GM23338 (cell line): Measurements from ENCODE around the gene XG. TPM values are rescaled to one million over a fixed set of nuclear protein-coding genes. Genes with fewer than 3 reads are reported as not detected.
A peak's percentile ranks its signal among the peaks of the same experiment; 100 is the strongest.

Experiments used
- ATAC-seq: fragments of 200-7000 bp; cut with Tn5 transposase; 3 replicates; pipeline ENCODE4 v1.9.1; 2020
- DNase-seq: peaks from one replicate; pipeline ENCODE4 v3.0.0-alpha.2; 2015; ENCODE audit warnings: low spot score
- H2AFZ ChIP-seq: fragments of 200-600 bp; sonication (generic); 2 replicates; pipeline ENCODE4 v1.8.0; 2016; ENCODE audit warnings: antibody characterized with exemption, mild to moderate bottlenecking, moderate library complexity
- H3F3A ChIP-seq: fragments of 200-600 bp; sonication (generic); replicated peaks from 2 replicates; pipeline ENCODE4 v1.8.0; 2017; ENCODE audit warnings: antibody characterized with exemption, mixed run types, low read depth
- H3K27ac ChIP-seq: fragments of 200-600 bp; sonication (generic); 2 replicates; pipeline ENCODE4 v1.6.1; 2016; ENCODE audit warnings: low read depth
- H3K27me3 ChIP-seq: fragments of 200-600 bp; sonication (generic); 2 replicates; pipeline ENCODE4 v1.8.0; 2016; ENCODE audit warnings: mild to moderate bottlenecking, mixed run types, moderate library complexity; ENCODE audit not compliant: insufficient read depth
- H3K36me3 ChIP-seq: fragments of 200-600 bp; sonication (generic); 2 replicates; pipeline ENCODE4 v1.8.0; 2016; ENCODE audit warnings: mild to moderate bottlenecking; ENCODE audit not compliant: insufficient read depth
- H3K4me1 ChIP-seq: fragments of 200-600 bp; sonication (generic); 2 replicates; pipeline ENCODE4 v1.8.0; 2016; ENCODE audit warnings: mild to moderate bottlenecking, moderate library complexity; ENCODE audit not compliant: insufficient read depth
- H3K4me2 ChIP-seq: fragments of 200-600 bp; sonication (generic); 2 replicates; pipeline ENCODE4 v1.7.1; 2017; ENCODE audit warnings: mixed run types
- H3K4me3 ChIP-seq: fragments of 200-600 bp; sonication (generic); 2 replicates; pipeline ENCODE4 v1.6.1; 2016; ENCODE audit warnings: mixed run types
- H3K79me2 ChIP-seq: fragments of 200-600 bp; sonication (generic); replicated peaks from 2 replicates; pipeline ENCODE4 v1.8.0; 2017; ENCODE audit warnings: mild to moderate bottlenecking; ENCODE audit not compliant: insufficient read depth
- H3K9me2 ChIP-seq: fragments of 200-600 bp; sonication (generic); 2 replicates; pipeline ENCODE4 v1.8.0; 2017; ENCODE audit not compliant: insufficient read depth
- H4K20me1 ChIP-seq: fragments of 200-600 bp; sonication (generic); replicated peaks from 2 replicates; pipeline ENCODE4 v1.8.0; 2017; ENCODE audit warnings: mild to moderate bottlenecking; ENCODE audit not compliant: insufficient read depth
- H3K27ac Mint-ChIP-seq: 2 replicates; pipeline ENCODE4 v1.8.0; 2020; ENCODE audit warnings: inconsistent platforms, mild to moderate bottlenecking, moderate library complexity, mixed read lengths
- H3K27me3 Mint-ChIP-seq: 3 replicates; pipeline ENCODE4 v1.8.0; 2022; ENCODE audit warnings: low read depth, mild to moderate bottlenecking, moderate library complexity, mixed read lengths, inconsistent platforms; ENCODE audit not compliant: insufficient read depth, poor library complexity
- H3K36me3 Mint-ChIP-seq: 3 replicates; pipeline ENCODE4 v1.8.0; 2021; ENCODE audit warnings: low read depth, mild to moderate bottlenecking, inconsistent platforms, moderate library complexity, mixed read lengths
- H3K4me1 Mint-ChIP-seq: 3 replicates; pipeline ENCODE4 v1.8.0; 2020; ENCODE audit warnings: mild to moderate bottlenecking, inconsistent platforms, mixed read lengths
- H3K4me3 Mint-ChIP-seq: 3 replicates; pipeline ENCODE4 v1.8.0; 2021; ENCODE audit warnings: moderate library complexity, mild to moderate bottlenecking, inconsistent platforms, mixed read lengths
- H3K9me3 Mint-ChIP-seq: 3 replicates; pipeline ENCODE4 v1.8.0; 2020; ENCODE audit warnings: moderate library complexity, mild to moderate bottlenecking, inconsistent platforms, mixed read lengths
- CREB1 ChIP-seq: fragments of 250-450 bp; sonication (Bioruptor Pico); IDR thresholded peaks from 2 replicates; pipeline ENCODE4 v1.5.0; 2020; ENCODE audit warnings: low read depth, mild to moderate bottlenecking, moderate library complexity
- EZH2 ChIP-seq: fragments of 200-600 bp; sonication (generic); IDR thresholded peaks from one replicate; pipeline ENCODE4 v1.8.0; 2017; ENCODE audit warnings: antibody characterized with exemption, mild to moderate bottlenecking, low read depth; ENCODE audit not compliant: unreplicated experiment
- EZH2phosphoT487 ChIP-seq: fragments of 200-600 bp; sonication (generic); IDR thresholded peaks from one replicate; pipeline ENCODE4 v1.8.1; 2018; ENCODE audit warnings: antibody characterized with exemption; ENCODE audit not compliant: unreplicated experiment
- JUNB ChIP-seq: IDR thresholded peaks from one replicate; pipeline ENCODE4 v1.6.1; 2016; ENCODE audit warnings: antibody characterized with exemption; ENCODE audit not compliant: unreplicated experiment
- POLR2AphosphoS5 ChIP-seq: IDR thresholded peaks from 2 replicates; pipeline ENCODE4 v1.6.1; 2016; ENCODE audit warnings: antibody characterized with exemption, low read depth
- STAT1 ChIP-seq: IDR thresholded peaks from one replicate; pipeline ENCODE4 v1.6.1; 2016; ENCODE audit warnings: antibody characterized with exemption; ENCODE audit not compliant: unreplicated experiment
- ZNF114 ChIP-seq: fragments of 250-450 bp; sonication (Bioruptor Pico); IDR thresholded peaks from 2 replicates; pipeline ENCODE4 v1.5.0; 2020; ENCODE audit warnings: mild to moderate bottlenecking, moderate library complexity
- polyA plus RNA-seq: library from polyadenylated mRNA; unstranded; fragments of >200 nt; fragmentation: Nextera tagmentation; extraction: Ambion mirVana; gene quantifications from 2 replicates; pipeline ENCODE4 v1.2.1, GENCODE V29; 2016
- total RNA-seq: library from RNA; depleted of rRNA; stranded (reverse); fragments of >200 nt; shearing (Covaris generic); gene quantifications from 2 replicates; pipeline ENCODE4 v1.2.3, GENCODE V29; 2014
- TF ChIP-seq, protein P1 (sequence below): IDR thresholded peaks from one replicate; pipeline ENCODE4 v1.6.1; 2018; ENCODE audit warnings: antibody characterized with exemption; ENCODE audit not compliant: unreplicated experiment
- TF ChIP-seq, protein P2 (sequence below): IDR thresholded peaks from 2 replicates; pipeline ENCODE4 v1.6.1; 2016; ENCODE audit warnings: antibody characterized with exemption
- TF ChIP-seq, protein P3 (sequence below), 2 experiments: fragments of 200-600 bp in 1 of 2; sonication (generic) in 1 of 2; conservative IDR thresholded peaks; 2 replicates each; pipeline versions ENCODE4 v1.5.1 to v1.6.1; 2016 to 2017; ENCODE audit warnings: antibody characterized with exemption in 2 of 2, low read depth in 2 of 2, mild to moderate bottlenecking in 2 of 2, moderate library complexity in 1 of 2

The XG gene
- total and polyA plus RNA-seq, 2 experiments from 2014 or later: 0.28 to 0.60 TPM

DNA sequence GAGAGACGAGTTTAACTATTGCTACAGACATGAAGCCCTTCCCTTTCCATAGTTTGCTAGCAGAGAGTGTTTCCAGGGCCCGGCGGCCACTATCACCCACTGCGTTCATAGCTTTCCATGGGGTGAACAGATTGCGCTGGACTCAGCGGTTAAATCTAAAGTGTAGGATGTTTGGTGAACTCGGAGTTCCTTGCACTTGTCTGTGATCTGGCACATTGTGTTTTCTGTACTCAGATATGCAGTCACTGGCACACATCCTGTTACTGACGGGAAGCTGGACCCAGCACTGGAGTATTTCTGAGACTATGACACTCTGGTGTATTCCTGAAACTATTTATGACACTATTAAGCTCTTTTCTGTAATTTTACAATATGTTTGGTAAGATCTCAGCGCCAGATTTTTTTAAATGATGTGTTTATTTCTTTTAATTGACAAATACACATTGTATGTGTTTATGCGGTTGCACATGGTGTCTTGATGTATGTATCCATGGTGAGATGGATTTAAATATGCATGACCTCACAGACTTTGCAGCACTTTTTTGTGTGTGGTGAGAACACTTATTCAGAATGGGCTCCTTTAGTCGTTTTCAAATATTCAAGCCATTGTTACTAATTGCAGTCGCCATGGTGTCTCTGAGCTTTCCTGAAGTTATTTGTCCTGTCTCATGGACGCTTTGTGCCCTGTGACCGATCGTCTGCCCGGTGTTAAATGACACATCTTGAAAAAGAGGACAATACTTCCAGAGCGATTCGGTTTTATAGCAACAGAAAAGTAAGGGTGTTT, 46.6 kb upstream of the XG start (continued):
- TF ChIP-seq, protein P1, sequence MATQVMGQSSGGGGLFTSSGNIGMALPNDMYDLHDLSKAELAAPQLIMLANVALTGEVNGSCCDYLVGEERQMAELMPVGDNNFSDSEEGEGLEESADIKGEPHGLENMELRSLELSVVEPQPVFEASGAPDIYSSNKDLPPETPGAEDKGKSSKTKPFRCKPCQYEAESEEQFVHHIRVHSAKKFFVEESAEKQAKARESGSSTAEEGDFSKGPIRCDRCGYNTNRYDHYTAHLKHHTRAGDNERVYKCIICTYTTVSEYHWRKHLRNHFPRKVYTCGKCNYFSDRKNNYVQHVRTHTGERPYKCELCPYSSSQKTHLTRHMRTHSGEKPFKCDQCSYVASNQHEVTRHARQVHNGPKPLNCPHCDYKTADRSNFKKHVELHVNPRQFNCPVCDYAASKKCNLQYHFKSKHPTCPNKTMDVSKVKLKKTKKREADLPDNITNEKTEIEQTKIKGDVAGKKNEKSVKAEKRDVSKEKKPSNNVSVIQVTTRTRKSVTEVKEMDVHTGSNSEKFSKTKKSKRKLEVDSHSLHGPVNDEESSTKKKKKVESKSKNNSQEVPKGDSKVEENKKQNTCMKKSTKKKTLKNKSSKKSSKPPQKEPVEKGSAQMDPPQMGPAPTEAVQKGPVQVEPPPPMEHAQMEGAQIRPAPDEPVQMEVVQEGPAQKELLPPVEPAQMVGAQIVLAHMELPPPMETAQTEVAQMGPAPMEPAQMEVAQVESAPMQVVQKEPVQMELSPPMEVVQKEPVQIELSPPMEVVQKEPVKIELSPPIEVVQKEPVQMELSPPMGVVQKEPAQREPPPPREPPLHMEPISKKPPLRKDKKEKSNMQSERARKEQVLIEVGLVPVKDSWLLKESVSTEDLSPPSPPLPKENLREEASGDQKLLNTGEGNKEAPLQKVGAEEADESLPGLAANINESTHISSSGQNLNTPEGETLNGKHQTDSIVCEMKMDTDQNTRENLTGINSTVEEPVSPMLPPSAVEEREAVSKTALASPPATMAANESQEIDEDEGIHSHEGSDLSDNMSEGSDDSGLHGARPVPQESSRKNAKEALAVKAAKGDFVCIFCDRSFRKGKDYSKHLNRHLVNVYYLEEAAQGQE: no peak
- TF ChIP-seq, protein P2, sequence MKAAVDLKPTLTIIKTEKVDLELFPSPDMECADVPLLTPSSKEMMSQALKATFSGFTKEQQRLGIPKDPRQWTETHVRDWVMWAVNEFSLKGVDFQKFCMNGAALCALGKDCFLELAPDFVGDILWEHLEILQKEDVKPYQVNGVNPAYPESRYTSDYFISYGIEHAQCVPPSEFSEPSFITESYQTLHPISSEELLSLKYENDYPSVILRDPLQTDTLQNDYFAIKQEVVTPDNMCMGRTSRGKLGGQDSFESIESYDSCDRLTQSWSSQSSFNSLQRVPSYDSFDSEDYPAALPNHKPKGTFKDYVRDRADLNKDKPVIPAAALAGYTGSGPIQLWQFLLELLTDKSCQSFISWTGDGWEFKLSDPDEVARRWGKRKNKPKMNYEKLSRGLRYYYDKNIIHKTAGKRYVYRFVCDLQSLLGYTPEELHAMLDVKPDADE: no peak
- TF ChIP-seq JUNB: no peak
- TF ChIP-seq EZH2: no peak
- TF ChIP-seq STAT1: no peak
- no peak for TF ChIP-seq POLR2AphosphoS5
- TF ChIP-seq, protein P3, sequence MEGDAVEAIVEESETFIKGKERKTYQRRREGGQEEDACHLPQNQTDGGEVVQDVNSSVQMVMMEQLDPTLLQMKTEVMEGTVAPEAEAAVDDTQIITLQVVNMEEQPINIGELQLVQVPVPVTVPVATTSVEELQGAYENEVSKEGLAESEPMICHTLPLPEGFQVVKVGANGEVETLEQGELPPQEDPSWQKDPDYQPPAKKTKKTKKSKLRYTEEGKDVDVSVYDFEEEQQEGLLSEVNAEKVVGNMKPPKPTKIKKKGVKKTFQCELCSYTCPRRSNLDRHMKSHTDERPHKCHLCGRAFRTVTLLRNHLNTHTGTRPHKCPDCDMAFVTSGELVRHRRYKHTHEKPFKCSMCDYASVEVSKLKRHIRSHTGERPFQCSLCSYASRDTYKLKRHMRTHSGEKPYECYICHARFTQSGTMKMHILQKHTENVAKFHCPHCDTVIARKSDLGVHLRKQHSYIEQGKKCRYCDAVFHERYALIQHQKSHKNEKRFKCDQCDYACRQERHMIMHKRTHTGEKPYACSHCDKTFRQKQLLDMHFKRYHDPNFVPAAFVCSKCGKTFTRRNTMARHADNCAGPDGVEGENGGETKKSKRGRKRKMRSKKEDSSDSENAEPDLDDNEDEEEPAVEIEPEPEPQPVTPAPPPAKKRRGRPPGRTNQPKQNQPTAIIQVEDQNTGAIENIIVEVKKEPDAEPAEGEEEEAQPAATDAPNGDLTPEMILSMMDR (conservative IDR thresholded peaks at IDR 0.05; ENCODE audit: low read depth in 2 of 2): no peak
- no peak for TF ChIP-seq ZNF114 (CRISPR knock-in tag)
- no peak for TF ChIP-seq EZH2phosphoT487

DNA sequence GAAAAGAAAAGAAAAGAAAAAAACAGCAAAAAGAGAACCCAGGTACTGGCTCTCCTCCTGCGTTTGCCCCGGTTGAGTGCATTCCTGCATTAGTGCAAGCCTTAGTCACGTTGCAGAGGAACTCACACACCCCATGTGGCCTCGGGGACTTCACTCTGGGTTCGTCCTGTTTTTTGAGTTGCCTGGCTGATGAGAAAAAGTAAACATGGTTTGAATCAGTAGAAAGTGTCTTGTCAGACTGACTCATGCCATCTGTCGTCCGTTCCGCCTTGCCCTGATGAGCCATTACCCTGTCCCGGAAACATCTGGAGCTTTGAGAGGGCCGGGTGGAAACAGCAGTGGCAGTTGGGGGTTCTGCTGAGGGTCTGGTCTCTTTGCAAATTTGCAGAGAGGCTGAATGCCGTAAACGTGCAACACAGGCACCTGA, 44.5 kb upstream of the XG start:
- Mint-ChIP-seq H3K27ac (peak overlapping the region; percentile 79; the same call in 1 of the 2 replicates), H3K4me3 (0 out of 3 replicates have a peak overlapping the region, but pooled peaks have one; percentile 14), H3K9me3 (no peaks in the 10 kb centered on the region), H3K4me1 (peaks cover 49% of the 10 kb centered on the region), H3K27me3 (peaks cover 10% of the 10 kb centered on the region), H3K36me3 (no peaks in the 10 kb centered on the region)
- DNase-seq (peak; percentile 72), ATAC-seq (peak; percentile 70)
- Histone ChIP-seq H3K79me2 (peaks cover 2% of the 10 kb centered on the region; the same call in 1 of the 2 replicates), H3K4me1 (peaks cover 34% of the 10 kb centered on the region; the same call in 1 of the 2 replicates), H4K20me1 (no peaks in the 10 kb centered on the region), H3K27ac (peak overlapping the region; percentile 81), H3K4me3 (no peak overlapping the region), H3K36me3 (no peaks in the 10 kb centered on the region), H3K9me2 (no peaks in the 10 kb centered on the region), H2AFZ (no peak overlapping the region), H3K4me2 (0 out of 2 replicates have a peak overlapping the region, but pooled peaks have one; percentile 63), H3K27me3 (no peaks in the 10 kb centered on the region), H3F3A (peaks cover 15% of the 10 kb centered on the region)
- TF ChIP-seq CREB1 (no peak), EZH2 (no peak), ZNF114 (CRISPR knock-in tag) (no peak), EZH2phosphoT487 (no peak)
- TF ChIP-seq, protein P1: no peak
